ENCODE results near the gene NTN1. TPM values are rescaled to one million over a fixed set of nuclear protein-coding genes. Genes with fewer than 3 reads are reported as not detected.
"Not testable (repeated sequence)": the region's sequence is repeated elsewhere in the genome, so short reads cannot be mapped to it uniquely, and the experiment has no call there.

Gene NTN1
- total RNA-seq, 1 donor from 2014 or later, result 0.45 TPM

GRCh38 chr17:9095390-9095789 lies 74.1 kb downstream of the NTN1 start:
- H2AFZ ChIP-seq (replicated peaks), result no peak overlapping the region
- no peak overlapping the region for H3K4me3 ChIP-seq
- no peaks in the 10 kb centered on the region for H3K4me1 Mint-ChIP-seq
- no peaks in the 10 kb centered on the region for H4K20me1 ChIP-seq (ENCODE audit: low read depth)
- H3K4me1 ChIP-seq, result no peaks in the 10 kb centered on the region
- H3K79me2 ChIP-seq (ENCODE audit: low read depth), result no peaks in the 10 kb centered on the region
- H3K9ac ChIP-seq, result no peak overlapping the region
- H3K9me3 Mint-ChIP-seq, result peaks cover 5% of the 10 kb centered on the region
- TF ChIP-seq EZH2 (IDR thresholded peaks at IDR 0.05) (no peak), EZH2phosphoT487 (IDR thresholded peaks at IDR 0.05) (no peak), CTCF (IDR thresholded peaks at IDR 0.05) (no peak)
- no peaks in the 10 kb centered on the region for H3K36me3 ChIP-seq
- DNase-seq (ENCODE audit: low spot score), result no peak
- H3K4me3 Mint-ChIP-seq, result no peak overlapping the region
- no peaks in the 10 kb centered on the region for H3K27me3 ChIP-seq
- no peaks in the 10 kb centered on the region for H3F3A ChIP-seq (ENCODE audit: low read depth)
- no peaks in the 10 kb centered on the region for H3K9me3 ChIP-seq (ENCODE audit: low read depth)
- H3K27ac ChIP-seq, result no peak overlapping the region
- H3K4me2 ChIP-seq, result no peak overlapping the region
- H3K36me3 Mint-ChIP-seq, result no peaks in the 10 kb centered on the region
- H3K27ac Mint-ChIP-seq, result no peak overlapping the region
- peaks cover 2% of the 10 kb centered on the region for H3K27me3 Mint-ChIP-seq (ENCODE audit: insufficient read depth, low read depth)

GRCh38 chr17:9098242-9098825 lies 77.0 kb downstream of the NTN1 start:
- Histone ChIP-seq H3K27me3 (no peaks in the 10 kb centered on the region), H3K4me1 (no peaks in the 10 kb centered on the region), H3K79me2 (ENCODE audit: low read depth) (no peaks in the 10 kb centered on the region), H3K27ac (no peak overlapping the region), H3K4me2 (no peak overlapping the region), H3K4me3 (no peak overlapping the region), H4K20me1 (ENCODE audit: low read depth) (no peaks in the 10 kb centered on the region), H3K9me3 (ENCODE audit: low read depth) (no peaks in the 10 kb centered on the region), H3K36me3 (no peaks in the 10 kb centered on the region), H3K9ac (no peak overlapping the region), H2AFZ (replicated peaks) (no peak overlapping the region), H3F3A (ENCODE audit: low read depth) (no peaks in the 10 kb centered on the region)
- H3K27me3 Mint-ChIP-seq (ENCODE audit: insufficient read depth, low read depth), result peaks cover 3% of the 10 kb centered on the region
- no peaks in the 10 kb centered on the region for H3K36me3 Mint-ChIP-seq
- DNase-seq (ENCODE audit: low spot score), result no peak
- H3K27ac Mint-ChIP-seq, result no peak overlapping the region
- H3K4me3 Mint-ChIP-seq, result no peak overlapping the region
- no peaks in the 10 kb centered on the region for H3K4me1 Mint-ChIP-seq
- TF ChIP-seq EZH2phosphoT487 (IDR thresholded peaks at IDR 0.05) (no peak), CTCF (IDR thresholded peaks at IDR 0.05) (no peak), EZH2 (IDR thresholded peaks at IDR 0.05) (no peak)
- peaks cover 5% of the 10 kb centered on the region for H3K9me3 Mint-ChIP-seq

- Mint-ChIP-seq H3K36me3 (no peaks in the 10 kb centered on the region), H3K9me3 (peaks cover 5% of the 10 kb centered on the region), H3K27ac (no peak overlapping the region), H3K27me3 (ENCODE audit: insufficient read depth, low read depth) (peaks cover 3% of the 10 kb centered on the region), H3K4me3 (no peak overlapping the region), H3K4me1 (peaks cover 6% of the 10 kb centered on the region)
- Histone ChIP-seq H3K27me3 (no peaks in the 10 kb centered on the region), H2AFZ (replicated peaks) (no peak overlapping the region), H3K9me3 (ENCODE audit: low read depth) (no peaks in the 10 kb centered on the region), H3K4me1 (peaks cover 13% of the 10 kb centered on the region), H3K27ac (no peak overlapping the region), H3K4me2 (no peak overlapping the region), H3K79me2 (ENCODE audit: low read depth) (no peaks in the 10 kb centered on the region), H4K20me1 (ENCODE audit: low read depth) (no peaks in the 10 kb centered on the region), H3F3A (ENCODE audit: low read depth) (no peaks in the 10 kb centered on the region), H3K4me3 (no peak overlapping the region), H3K9ac (no peak overlapping the region), H3K36me3 (no peaks in the 10 kb centered on the region)
- no peak for DNase-seq (ENCODE audit: low spot score)
- no peak for TF ChIP-seq EZH2phosphoT487 (IDR thresholded peaks at IDR 0.05)
- TF ChIP-seq EZH2 (IDR thresholded peaks at IDR 0.05), result no peak
- no peak for TF ChIP-seq CTCF (IDR thresholded peaks at IDR 0.05)
These were observed 80.0 kb downstream of the NTN1 start for GRCh38 chr17:9101356-9101755.

GRCh38 chr17:9103193-9103592 lies 81.9 kb downstream of the NTN1 start:
- not testable (repeated sequence) for H2AFZ ChIP-seq (replicated peaks); H3F3A ChIP-seq (ENCODE audit: low read depth); H3K27ac Mint-ChIP-seq; H3K4me1 Mint-ChIP-seq; H3K9me3 Mint-ChIP-seq; H3K79me2 ChIP-seq (ENCODE audit: low read depth); H3K36me3 ChIP-seq; H3K27me3 ChIP-seq; H3K9ac ChIP-seq; H3K27ac ChIP-seq; H3K4me3 Mint-ChIP-seq; H3K36me3 Mint-ChIP-seq; H4K20me1 ChIP-seq (ENCODE audit: low read depth); H3K4me3 ChIP-seq; H3K27me3 Mint-ChIP-seq (ENCODE audit: insufficient read depth, low read depth); H3K4me2 ChIP-seq; DNase-seq (ENCODE audit: low spot score); H3K9me3 ChIP-seq (ENCODE audit: low read depth)
- peaks cover 13% of the 10 kb centered on the region for H3K4me1 ChIP-seq
